RWPE2 (cell line): ENCODE data around the gene COL25A1.
A peak's percentile ranks its signal among the peaks of the same experiment; 100 is the strongest.

Source experiments
- ATAC-seq: fragments of 200-7000 bp; cut with Tn5 transposase; 3 replicates; pipeline ENCODE4 v1.9.1; 2021; ENCODE audit warnings: low read depth
- DNase-seq: peaks from one replicate; pipeline ENCODE4 v3.0.0-alpha.2; 2020; ENCODE audit warnings: low spot score
- H3K27ac ChIP-seq: fragments of 450-650 bp; 2 replicates; pipeline ENCODE4 v1.5.1; 2017; ENCODE audit warnings: mild to moderate bottlenecking; ENCODE audit not compliant: poor library complexity, severe bottlenecking
- H3K27me3 ChIP-seq: fragments of 250-450 bp; sonication (Bioruptor Pico); 2 replicates; pipeline ENCODE4 v1.5.1; 2021; ENCODE audit warnings: mild to moderate bottlenecking, moderate library complexity; ENCODE audit not compliant: insufficient read depth, poor library complexity, severe bottlenecking
- H3K36me3 ChIP-seq: fragments of 250-450 bp; sonication (Bioruptor Pico); 2 replicates; pipeline ENCODE4 v1.5.1; 2020; ENCODE audit warnings: low read depth, mild to moderate bottlenecking, moderate library complexity
- H3K4me1 ChIP-seq: fragments of 250-450 bp; sonication (Bioruptor Pico); 2 replicates; pipeline ENCODE4 v1.5.1; 2021; ENCODE audit warnings: mild to moderate bottlenecking, moderate library complexity; ENCODE audit not compliant: insufficient read depth, poor library complexity, severe bottlenecking
- H3K4me3 ChIP-seq: fragments of 250-450 bp; sonication (Bioruptor Pico); 2 replicates; pipeline ENCODE4 v1.5.1; 2021; ENCODE audit warnings: mild to moderate bottlenecking, moderate library complexity; ENCODE audit not compliant: severe bottlenecking
- H3K9me3 ChIP-seq: fragments of 250-450 bp; sonication (Bioruptor Pico); 2 replicates; pipeline ENCODE4 v1.5.1; 2021; ENCODE audit warnings: mild to moderate bottlenecking, moderate library complexity; ENCODE audit not compliant: severe bottlenecking
- CTCF ChIP-seq: fragments of 450-650 bp; IDR thresholded peaks from one replicate; pipeline ENCODE4 v1.5.1; 2017; ENCODE audit warnings: mild to moderate bottlenecking, moderate library complexity; ENCODE audit not compliant: poor library complexity, severe bottlenecking

COL25A1 gene

DNA sequence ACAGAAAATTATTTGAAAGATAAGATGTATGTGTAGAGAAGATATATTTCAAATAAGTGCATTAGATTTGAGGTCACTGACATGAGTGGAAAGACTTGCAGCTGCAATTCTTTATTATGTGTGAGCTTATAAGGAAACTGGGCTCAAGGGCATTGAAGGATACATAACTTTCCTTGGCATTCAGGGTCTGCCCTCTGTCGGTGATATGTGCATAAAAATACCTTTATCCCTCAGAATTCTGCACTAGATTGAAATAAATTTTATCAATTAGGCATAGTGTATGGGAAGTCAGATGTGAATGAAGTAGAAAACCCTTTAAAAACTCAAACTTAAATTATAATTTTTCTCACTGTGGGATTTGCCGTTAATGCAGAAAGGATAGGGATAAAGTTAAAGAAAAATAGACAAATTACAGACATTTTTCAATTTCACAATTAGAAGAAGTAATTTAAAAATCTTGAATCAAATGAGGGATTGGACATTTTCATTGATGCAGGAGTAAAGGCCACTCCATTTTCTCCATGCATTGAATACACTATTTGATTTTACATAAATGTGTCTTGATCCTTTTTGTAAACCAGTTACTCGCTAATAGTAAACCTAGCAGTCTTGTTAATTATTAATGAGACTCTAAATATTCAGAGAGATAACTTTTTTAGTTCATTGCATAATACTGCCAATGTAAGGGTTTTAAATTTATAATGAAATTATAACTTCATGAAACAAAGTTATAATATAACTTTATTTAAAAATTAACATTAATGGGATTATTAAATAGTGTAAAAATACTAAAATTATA, 518.6 kb downstream of the COL25A1 start:
- Histone ChIP-seq H3K9me3 (no peaks in the 10 kb centered on the region), H3K27ac (no peak overlapping the region), H3K4me3 (no peak overlapping the region), H3K4me1 (no peaks in the 10 kb centered on the region), H3K27me3 (no peaks in the 10 kb centered on the region), H3K36me3 (no peaks in the 10 kb centered on the region)
- ATAC-seq (peak; percentile 41; the same call in 1 of the 3 replicates), DNase-seq (no peak)
- TF ChIP-seq CTCF, result peak; percentile 36

GRCh38 chr4:108779958-108780357, 522.5 kb downstream of the COL25A1 start:
- no peaks in the 10 kb centered on the region for H3K9me3 ChIP-seq
- no peaks in the 10 kb centered on the region for H3K36me3 ChIP-seq
- TF ChIP-seq CTCF, result no peak
- ATAC-seq (no peak), DNase-seq (no peak)
- no peaks in the 10 kb centered on the region for H3K4me1 ChIP-seq
- no peaks in the 10 kb centered on the region for H3K27me3 ChIP-seq
- H3K4me3 ChIP-seq, result no peak overlapping the region
- no peak overlapping the region for H3K27ac ChIP-seq

GRCh38 chr4:108777388-108777787, 525.1 kb downstream of the COL25A1 start:
- H3K9me3 ChIP-seq, result no peaks in the 10 kb centered on the region
- no peak for DNase-seq
- no peak overlapping the region for H3K4me3 ChIP-seq
- no peaks in the 10 kb centered on the region for H3K36me3 ChIP-seq
- no peaks in the 10 kb centered on the region for H3K27me3 ChIP-seq
- TF ChIP-seq CTCF, result no peak
- H3K27ac ChIP-seq, result no peak overlapping the region
- H3K4me1 ChIP-seq, result no peaks in the 10 kb centered on the region
- no peak for ATAC-seq

DNA sequence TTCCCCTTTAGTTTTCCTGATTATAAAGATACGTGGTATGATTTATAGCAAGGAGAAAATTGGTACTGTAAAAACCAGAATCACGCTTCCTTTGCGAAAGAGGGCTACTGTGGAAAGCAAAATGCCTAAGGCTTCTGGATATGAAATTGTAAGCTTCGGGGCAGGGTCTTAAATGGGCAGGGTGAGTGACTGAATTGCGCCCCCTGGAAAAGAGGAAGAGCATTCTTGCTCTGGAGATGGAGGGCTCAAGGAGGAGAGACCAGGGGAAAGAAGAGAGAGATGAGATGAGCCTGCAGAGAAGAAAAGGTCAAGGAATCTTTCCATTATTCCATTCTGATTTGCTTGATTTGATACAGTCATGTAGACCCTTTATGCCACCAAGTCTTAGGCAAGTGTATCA, 526.5 kb downstream of the COL25A1 start:
- Histone ChIP-seq H3K4me3 (no peak overlapping the region), H3K9me3 (no peaks in the 10 kb centered on the region), H3K27ac (no peak overlapping the region), H3K36me3 (no peaks in the 10 kb centered on the region), H3K4me1 (no peaks in the 10 kb centered on the region), H3K27me3 (no peaks in the 10 kb centered on the region)
- DNase-seq (no peak), ATAC-seq (no peak)
- no peak for TF ChIP-seq CTCF

DNA sequence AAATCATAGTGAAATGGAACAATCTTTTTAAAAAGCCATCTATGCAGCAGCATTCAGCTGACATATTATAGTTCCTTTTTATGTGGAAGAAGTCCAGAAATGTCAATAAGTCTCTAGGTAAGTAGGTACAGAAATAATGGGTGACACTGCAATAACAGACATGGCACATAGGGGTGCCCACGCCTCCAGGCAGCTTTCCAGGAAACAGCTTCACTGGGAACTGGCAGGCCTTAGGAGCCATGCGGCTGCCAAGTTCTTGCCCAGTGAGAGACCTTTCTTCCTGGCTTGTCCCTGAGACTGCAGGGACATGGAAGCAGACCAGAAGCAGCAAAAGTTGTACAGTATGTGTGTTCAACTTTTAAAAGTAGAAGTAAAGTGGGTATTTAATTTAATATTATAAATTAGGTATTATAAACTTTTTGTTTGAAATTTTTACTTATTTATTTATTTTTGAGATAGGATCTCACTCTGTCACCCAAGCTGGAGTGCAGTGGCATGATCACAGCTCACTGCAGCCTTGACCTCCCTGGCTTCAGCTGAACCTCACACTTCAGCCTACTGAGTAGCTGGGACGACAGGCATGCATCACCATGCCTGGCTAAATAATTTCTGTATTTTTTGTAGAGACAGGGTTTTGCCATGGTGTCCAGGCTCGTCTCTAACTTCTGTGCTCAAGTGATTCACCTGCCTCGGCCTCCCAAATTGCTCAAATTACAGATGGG, 527.5 kb downstream of the COL25A1 start:
- Histone ChIP-seq H3K4me1 (no peaks in the 10 kb centered on the region), H3K9me3 (no peaks in the 10 kb centered on the region), H3K27ac (no peak overlapping the region), H3K36me3 (no peaks in the 10 kb centered on the region), H3K4me3 (no peak overlapping the region), H3K27me3 (no peaks in the 10 kb centered on the region)
- ATAC-seq, result peak; percentile 35; the same call in 1 of the 3 replicates
- DNase-seq, result no peak
- TF ChIP-seq CTCF, result no peak
